Measurements from ENCODE around the gene C22orf31.
"Not testable (repeated sequence)": the region's sequence is repeated elsewhere in the genome, so short reads cannot be mapped to it uniquely, and the experiment has no call there.

Gene C22orf31

DNA sequence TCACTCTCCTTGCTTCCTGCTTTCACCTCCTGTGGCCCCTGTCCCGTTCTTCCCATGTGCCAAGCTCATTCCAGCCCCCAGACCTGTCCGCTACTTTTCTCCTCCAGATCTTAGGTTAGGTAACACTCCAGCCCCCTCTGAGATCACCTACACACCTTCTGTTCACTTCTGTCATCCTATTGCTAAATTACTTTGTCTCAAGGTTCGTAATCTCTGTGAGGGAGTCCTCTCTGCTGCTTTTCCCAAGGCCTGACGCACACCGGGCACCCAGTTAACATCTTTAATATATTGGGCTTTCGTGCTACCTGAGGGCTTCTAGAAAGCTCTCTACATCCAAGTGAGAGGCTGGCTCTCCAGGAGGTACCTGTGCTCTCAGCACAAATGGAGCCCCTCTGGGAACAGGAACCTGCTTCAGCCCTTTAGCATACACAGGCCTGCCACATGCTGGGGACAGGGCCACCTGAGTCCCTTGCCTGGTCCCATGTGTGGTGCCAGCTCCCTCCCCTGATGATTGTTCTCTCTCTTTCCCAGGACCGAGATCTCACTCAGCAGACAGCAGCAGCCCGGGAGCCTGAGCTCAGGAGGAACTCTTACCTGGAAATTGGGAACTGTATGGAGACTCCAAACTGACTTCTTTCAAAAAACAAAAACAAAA lies 8.5 kb downstream of the C22orf31 start:
- no peak for DNase-seq

GRCh38 chr22:29050457-29050856 lies 11.2 kb downstream of the C22orf31 start:
- no peak for DNase-seq

GRCh38 chr22:29049655-29050263 lies 11.9 kb downstream of the C22orf31 start:
- no peak for DNase-seq

GRCh38 chr22:29048822-29049654 lies 12.6 kb downstream of the C22orf31 start:
- DNase-seq: no peak

- no peak for DNase-seq
Observed at GRCh38 chr22:29044657-29045176, 16.9 kb downstream of the C22orf31 start.

DNA sequence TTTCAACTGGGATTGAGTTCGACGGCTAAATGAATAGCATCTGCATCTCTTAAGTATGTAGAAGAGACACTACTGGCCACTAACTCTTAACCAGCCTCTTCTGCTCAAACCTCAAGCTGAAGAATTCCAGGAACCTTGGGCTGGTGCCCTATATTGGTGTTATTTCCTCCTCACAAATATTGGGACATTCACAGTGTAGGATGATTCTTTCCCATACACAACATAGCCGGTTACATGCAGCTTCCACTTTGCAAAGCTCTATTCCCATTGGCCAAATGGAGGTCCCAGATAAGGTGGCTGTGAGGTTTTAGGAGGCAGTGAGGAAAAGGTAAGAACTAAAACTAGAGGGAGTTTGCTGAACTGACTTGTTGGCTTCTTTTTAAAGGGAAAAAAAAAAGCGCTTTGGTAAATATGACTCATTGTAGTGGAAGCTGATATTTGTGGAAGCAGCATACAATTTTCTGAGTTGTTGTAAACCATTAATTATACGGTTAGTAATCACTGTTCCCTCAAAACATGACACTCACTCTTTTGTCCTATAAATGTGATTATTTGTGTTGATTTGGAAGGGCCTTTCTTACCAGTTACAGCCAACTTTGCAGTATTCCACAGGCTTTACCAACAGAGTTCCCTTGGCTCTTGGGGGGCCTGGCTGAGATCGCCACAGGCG lies 17.6 kb downstream of the C22orf31 start:
- DNase-seq: no peak

- DNase-seq: no peak
Observed at GRCh38 chr22:29041408-29041807, 20.2 kb downstream of the C22orf31 start.

DNA sequence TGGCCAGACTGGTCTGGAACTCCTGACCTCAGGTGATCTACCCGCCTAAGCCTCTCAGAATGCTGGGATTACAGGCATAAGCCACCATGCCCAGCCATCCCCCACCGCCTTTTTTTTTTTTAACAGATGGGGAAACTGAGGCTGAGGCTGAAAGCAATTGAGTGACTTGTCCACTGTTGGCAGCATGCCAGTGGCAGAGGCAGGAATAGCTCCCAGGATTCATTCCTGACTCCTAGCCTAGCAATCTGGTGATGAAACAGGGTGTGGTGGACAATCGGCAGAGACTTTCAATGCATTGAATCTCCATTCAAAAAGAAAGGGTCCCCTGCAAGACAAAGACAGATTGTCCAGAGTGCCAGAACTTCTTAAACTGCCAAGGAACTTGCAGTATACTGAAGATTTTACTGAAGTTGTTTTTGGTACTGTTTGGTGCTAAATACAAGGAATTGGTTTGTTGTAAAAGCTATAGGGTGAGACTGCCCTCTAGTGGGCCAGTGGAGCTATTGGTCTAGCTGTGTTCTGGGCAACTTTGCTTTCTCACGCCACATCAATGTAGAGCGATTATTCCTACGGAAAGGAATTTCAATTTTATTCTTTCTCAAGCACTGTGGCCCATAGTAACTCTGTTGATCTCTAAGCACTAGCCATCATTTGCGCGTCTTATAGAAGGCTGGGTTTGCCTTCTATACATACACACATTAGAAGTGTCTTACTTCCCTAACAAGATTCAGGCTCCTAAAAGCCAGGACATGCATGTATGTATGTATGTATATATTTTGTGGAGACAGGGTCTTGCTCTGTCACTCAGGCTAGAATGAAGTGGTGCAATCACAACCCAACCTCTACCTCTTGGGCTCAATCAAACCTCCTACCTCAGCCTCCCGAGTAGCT lies 21.0 kb downstream of the C22orf31 start:
- DNase-seq: peak; percentile 68

GRCh38 chr22:29039684-29040083 lies 21.9 kb downstream of the C22orf31 start:
- not testable (repeated sequence) for DNase-seq

DNA sequence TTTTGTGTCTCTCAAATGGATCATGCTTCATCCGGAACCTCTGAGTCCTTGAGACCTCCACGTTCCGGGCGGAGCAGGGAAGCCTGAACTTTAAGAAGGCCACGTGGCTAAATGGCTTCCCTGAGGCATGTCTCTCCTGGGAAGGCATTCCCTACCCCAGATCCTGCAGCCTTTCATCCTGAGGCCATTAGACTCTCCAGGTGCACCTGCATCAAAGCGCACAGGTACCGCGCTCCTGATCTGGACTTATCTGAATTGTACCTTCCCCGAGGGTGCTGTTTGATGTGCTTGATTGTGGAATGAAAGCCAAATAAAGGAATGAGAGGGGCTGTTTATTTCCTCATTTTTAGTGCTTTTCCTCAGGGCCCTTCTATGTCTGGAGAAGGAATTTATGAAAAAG lies 22.5 kb downstream of the C22orf31 start:
- no peak for DNase-seq

- DNase-seq: no peak
Observed at GRCh38 chr22:29037340-29037932, 24.2 kb downstream of the C22orf31 start.

DNA sequence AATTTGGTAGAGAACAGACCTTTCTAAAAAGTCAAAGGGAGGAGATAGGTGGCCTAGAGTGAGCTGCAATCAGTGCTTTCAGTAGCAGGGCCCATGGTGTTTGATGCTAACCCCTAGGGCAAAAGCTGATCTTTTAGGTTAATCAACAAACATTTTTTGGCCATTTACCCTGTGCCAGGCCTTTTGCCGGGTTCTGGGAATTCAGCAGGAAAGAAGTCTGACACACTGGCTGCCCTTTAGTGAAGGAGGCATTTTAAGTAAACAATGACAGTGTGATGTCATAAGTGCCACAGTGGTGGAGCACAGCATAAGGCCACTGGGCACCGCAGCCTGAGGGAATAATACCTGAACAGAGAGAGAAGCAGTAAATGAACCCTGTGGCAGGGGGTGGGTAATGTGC lies 29.0 kb downstream of the C22orf31 start:
- DNase-seq: no peak

DNA sequence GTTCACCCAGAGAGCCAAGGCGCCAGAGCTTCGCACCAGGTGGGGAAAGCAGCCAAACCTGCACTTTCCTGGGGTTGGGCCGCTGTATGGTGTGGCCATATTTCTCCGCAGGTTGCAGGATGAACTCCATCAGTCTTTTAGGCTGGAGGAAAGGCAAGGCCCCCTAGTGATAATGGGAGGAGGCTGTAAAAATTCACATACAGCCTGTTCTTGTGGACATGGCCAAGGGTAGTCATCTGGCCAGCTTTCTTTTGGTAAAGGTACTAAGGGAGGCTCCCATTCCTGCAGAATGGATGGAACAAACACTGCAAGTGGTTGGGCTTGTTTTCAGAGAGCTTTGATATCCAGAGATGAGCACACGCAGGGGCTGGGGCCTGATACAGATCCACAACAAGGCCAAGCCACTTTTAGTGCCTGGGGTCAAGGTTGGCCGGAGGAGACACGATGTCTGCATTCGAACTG lies 29.6 kb downstream of the C22orf31 start:
- no peak for DNase-seq

- no peak for DNase-seq
Observed at GRCh38 chr22:29031227-29032011, 30.2 kb downstream of the C22orf31 start.

DNA sequence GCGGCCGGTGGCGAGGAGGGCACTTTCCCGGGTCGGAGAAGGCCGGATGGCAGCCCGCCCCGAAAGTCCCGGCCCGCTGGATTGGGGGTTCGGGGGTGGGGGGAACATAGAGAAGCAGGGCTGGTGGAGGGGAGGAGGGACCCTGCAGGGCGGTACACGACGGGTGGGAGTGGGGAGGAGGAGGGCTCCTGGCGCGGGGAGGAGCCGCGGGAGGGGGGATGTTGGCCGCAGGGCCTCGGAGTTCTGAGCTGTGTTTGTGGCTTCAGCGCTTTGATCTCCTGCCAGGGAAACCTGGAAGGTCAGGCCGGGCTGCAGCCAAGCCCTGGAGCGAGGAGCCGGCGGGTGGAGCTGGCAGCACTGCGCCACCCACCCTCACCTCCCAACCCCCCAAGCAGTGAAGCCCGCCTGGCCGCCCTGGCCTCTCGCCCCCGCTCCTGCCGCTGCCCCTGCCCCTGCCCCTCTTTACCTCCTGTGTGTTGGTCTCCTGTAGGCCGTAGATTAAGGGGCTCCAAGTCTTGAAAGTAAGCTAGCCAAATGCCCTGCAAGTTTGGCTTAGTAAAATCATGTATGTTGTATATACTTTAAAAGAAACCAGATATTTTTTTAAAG lies 30.9 kb downstream of the C22orf31 start:
- DNase-seq: no peak

GRCh38 chr22:29030016-29030617 lies 31.5 kb downstream of the C22orf31 start:
- no peak for DNase-seq

DNA sequence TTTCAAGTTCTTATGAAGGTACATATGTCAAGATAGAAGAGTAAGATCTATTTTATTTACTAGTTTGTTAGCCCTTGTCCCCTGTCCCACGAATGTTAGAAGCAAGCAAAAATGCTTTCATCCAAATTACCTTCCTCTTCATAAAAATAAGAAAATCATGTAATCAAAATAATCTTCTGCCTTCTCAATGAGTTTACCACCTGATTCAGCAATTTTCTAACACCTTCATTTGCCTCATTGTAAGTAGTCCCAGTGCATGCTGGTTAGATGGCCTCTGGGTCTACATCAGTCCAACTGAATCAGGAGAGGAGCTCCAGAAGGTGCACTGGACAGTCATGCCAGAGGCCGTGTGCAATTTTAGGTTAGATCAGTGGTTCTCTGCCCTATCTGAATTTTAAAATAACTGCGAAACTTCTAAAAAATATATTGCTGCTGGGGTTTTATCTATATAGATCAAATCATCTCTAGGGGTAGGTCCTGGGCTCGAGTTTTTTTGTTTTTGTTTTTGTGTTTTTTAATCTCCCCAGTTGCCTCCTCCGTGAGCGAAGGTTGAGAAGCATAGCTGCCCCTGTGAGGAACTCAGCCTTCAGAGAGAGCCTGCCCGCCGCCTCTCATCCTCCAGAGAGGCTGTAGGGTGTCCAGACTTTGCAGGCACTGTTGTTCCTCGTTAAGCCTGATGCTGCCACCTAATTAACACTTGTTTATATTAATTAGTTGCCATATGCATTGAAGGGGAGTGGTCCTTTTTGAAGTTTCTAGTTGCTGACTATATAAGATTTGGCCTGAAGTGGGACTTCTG lies 32.2 kb downstream of the C22orf31 start:
- DNase-seq: no peak

GRCh38 chr22:29028468-29028867 lies 33.2 kb downstream of the C22orf31 start:
- DNase-seq: no peak

- no peak for DNase-seq
Observed at GRCh38 chr22:29026579-29026978, 35.1 kb downstream of the C22orf31 start.
